Limb (tissue), 2 donors: ENCODE results near the gene PRKCB.
A peak's percentile ranks its signal among the peaks of the same experiment; 100 is the strongest.

Experiments used
- DNase-seq, 2 donors: peaks; one replicate each; pipeline ENCODE4 v3.0.0-alpha.2; 2016; ENCODE audit errors: extremely low spot score in 2 of 2

Gene PRKCB

GRCh38 chr16:23835390-23836077 lies at the start of gene PRKCB:
Gene PRKCB (plus strand): TSS chr16:23835983.
- DNase-seq, result peak; percentile 67 to 89

DNA sequence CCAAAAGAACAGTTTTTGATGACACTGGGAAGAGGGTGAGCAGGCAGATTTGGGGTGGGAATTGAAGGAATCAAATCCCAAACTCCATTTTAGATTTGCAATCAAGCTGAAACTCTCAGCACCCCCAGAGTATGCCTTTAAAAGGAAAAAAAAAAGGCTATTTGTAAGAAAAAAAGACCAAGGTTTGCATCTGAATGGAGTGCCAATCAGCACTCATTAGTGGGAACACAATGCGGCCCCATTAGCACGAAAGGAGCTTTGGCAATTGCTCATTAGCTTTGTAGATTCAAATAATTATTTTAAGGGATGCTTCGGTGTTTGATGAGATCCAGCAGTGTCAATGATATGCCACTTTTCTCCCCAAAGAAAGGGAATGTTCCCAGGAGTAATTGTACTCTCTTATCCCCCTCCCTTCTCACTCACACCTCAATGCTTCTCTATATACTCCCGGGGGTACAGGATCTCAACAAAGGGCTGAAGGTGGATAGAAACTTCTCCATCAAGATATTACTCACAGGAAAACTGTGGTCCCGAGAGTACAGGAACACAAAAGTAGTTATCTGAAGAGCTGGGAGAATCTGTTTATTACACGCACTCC lies 48.7 kb upstream of the PRKCB start:
- DNase-seq, result no peak

GRCh38 chr16:23788685-23789084 lies 47.1 kb upstream of the PRKCB start:
- no peak for DNase-seq

DNA sequence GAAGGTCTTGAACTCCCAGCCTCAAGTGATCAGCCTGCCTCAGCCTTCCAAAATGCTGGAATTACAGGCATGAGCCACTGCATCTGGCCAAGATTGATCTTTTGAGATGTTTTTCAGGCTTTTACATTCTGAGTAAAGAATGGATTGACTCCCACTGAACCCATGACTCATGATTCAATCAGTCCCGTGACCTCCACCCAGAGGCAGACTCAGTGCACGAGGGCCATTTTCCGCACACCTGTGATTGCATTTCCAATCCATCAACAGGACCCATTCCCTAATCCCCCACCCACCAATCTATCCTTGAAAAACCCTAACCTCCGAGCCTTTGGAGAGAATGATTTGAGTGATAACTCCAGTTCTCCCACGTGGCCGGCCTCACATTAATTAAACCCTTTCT lies 40.4 kb upstream of the PRKCB start:
- no peak for DNase-seq

GRCh38 chr16:23796941-23797340 lies 38.8 kb upstream of the PRKCB start:
- DNase-seq, result no peak

GRCh38 chr16:23801378-23801777 lies 34.4 kb upstream of the PRKCB start:
- peak; percentile 13 to 62 for DNase-seq

DNA sequence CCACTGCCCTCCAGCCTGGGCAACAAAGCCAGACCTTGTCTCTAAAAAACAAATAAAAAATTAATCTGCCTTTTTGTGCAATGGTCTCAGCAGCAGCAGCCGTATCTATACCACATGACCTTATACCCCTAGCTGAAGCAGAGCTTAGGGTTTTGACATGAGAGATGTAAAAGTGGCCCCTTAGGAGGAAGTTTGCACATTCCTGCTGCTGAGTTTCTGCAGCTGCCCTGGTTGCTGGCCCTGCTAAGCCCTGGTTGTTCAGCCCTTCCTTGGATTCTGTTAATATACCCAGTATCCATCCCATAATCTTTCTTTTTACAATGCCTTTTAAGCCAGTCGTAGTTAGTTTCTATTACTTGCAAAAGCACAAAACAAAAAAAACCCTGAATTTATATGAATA lies 33.0 kb upstream of the PRKCB start:
- no peak for DNase-seq

DNA sequence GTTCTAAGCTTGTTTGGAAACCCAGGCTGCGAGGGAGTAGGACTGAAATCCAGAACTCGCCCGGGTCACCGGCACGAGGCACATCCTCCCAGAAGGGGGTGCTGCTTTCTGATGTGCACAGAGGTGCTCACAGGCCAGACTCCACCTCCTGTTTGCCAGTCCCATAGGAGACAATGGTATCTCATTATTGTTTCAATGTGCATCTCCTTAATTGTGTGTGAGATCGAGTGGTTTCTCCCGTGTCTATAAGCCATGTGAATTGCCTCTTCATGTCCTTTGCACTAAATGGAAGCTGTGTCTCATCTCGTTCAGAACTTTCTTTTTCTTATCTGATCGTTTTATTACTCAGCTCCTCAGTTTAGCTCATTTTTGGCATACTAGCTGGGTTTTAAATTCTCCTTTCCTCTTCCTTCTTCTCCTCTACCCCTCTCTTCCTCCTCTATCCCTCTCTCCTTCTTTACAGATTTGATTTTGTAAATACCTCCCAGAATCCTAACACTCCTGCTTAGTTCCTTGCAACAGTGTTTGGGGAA lies 32.1 kb upstream of the PRKCB start:
- DNase-seq, result no peak

DNA sequence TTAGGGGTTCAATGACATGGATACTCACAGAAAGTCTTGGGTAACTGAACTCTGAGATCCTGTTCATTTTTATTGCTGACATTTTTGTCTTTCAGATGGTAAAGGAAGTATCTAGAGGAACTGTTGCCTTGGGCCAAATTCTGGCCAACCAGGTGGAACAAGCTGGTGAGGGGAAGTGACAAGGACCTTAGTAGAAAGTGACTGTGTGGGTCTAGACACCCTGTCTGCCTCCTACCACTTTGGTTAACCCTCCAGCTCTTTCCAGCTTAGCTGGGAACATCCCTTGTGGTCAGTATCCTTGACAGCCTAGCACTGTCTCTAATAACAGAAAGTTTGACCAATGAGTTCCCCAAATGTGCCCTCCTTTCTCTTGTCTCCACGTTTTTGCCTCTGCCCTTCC lies 28.8 kb upstream of the PRKCB start:
- no peak for DNase-seq

DNA sequence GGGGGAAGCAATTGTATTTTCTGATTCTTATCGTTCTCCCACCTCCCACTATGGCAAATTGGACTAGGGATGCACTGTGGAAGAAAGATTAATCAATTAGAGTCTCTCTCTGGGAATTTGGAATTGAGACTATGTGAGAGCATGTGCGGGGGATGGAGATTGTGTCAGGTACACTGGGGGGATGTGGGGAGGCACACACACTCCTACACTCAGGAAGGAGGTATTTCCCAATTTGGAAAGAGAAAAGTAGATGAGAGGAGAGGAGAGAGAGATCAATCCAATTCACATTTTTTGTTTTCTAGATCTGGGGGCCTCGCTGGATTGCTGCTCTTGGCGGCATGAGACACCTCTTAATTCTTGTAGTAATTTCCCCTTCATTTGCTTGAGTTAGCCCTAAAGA lies 14.3 kb upstream of the PRKCB start:
- DNase-seq, result no peak

DNA sequence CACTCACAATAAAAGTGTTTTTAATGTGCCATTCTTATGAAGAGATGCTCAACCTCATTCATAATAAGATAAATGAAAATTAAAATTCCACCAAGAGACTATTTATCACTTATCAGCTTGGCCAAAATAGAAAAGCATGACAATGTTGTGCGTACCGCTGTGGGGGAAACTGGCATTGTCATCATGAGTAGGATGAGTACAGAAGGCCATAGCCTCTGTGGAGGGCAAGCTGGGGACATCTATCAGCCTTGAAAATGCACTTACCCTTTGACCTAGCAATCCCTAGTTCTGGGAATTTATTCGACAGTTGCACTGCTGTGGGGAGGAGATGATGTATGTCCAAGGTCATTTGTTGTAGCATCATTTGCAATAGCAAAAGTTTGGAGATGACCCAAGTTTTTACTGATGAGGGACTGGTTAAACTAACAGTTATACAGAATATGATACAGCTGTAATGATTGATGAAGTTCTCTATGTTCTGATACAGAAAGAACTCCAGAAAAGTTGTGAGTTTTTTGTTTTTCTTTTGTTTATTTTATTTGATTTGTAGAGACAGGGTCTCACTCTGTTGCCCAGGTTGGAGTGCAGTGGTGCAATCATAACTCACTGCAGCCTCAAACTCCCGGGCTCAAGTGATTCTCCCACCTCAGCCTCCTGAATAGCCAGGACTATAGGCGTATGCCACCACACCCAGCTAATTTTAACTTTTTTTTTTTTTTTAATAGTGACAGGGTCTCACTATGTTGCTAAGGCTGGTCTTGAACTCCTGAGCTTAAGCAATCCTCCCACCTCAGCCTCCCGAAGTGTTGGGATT lies 13.7 kb upstream of the PRKCB start:
- no peak for DNase-seq

DNA sequence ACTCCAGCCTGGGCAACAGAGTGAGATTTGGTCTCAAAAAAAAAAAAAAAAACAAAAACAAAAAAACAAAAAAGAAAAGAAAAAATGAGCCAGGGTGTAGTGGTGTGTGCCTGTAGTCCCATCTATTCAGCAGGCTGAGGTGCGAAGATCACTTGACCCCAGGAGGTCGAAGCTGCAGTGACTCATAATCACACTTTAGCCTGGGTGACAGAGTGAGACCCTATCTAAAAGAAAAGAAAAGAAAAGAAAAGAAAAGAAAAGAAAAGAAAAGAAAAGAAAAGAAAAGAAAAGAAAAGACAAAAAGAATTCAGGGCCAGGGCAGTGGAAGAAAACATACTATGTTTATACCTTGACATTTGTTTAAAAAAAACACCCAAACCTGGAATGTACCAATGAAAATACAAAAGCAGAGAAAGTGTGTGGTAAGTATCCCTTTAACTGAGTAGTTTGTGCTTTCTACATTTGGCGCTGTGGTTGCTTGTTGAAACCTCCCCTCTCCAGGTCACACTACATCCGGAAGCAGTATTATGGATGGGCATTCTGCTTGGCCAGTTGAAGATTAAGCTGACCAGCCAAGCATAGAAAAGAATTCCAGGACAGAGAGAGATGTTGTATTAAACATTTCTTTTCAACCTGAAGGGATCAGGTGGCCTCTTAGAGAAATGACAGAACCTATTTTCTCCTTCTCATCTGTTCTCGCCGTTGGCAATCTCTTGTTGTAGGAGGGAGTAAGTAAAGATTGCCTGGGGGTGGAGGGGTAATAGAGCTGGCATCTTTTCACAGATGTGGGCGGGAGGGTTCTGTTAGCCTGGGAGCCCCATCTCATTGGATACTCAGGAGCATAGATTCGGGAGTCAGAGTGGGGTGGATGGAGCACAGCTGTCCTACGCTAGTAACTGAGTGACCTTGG lies 12.1 kb upstream of the PRKCB start:
- DNase-seq, result no peak

DNA sequence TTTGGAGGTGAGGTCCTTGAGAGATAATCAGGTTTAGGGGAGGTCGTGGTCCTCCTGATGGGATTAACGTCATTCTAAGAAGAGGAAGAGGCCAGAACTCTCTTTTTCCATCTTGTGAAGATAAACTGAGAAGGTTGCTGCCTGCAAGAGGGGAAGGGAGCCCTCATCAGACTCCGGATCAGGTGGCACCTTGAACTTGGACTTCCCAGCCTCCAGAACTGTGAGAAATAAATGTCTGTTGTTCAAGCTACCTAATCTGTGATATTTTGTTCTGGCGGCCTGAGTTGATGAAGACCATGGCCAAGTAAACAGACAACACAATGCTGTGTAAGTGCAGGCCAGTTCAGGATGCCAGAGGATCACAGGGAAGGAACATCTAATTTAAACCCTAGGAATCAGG lies 10.9 kb upstream of the PRKCB start:
- no peak for DNase-seq

- no peak for DNase-seq
Observed at GRCh38 chr16:23826528-23827045, 9.2 kb upstream of the PRKCB start.

GRCh38 chr16:23827057-23827456 lies 8.7 kb upstream of the PRKCB start:
- no peak for DNase-seq

DNA sequence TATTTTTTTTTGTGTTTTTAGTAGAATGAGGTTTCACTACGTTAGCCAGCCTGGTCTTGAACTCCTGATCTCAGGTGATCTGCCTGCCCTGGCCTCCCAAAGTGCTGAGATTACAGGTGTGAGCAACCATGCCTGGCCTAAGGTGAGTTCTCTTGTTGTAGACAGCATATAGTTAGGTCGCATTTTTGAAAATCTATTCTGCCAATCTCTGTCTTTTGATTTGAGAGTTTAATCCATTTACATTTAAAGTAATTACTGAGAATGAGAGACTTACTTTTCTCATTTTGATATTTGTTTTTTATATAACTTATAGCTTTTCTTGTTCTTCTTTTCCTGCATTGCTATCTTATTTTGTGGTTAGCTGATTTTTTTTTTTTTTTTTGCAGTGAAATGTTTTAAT lies 6.3 kb upstream of the PRKCB start:
- DNase-seq, result no peak

GRCh38 chr16:23830276-23830675 lies 5.5 kb upstream of the PRKCB start:
- DNase-seq, result no peak

DNA sequence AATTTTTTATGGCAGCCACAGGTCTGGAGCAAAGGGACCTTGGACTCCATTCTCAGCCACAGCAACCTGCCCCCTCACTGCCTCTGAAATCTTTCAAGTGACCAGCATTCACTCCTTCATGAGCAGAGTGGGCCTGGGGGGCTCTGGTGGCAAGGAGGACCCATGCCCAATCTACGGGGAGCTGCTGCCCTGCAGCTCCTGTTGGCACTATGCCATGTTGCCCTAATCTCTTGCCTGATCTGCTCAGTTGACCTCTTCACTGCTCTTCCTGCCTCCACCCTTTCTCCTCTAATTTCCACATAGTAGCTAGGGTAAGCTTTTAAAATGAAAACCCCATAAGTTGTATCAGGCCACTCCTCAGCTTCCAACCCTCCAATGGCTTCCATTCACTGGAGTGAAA lies 2.9 kb upstream of the PRKCB start:
- DNase-seq, result no peak

DNA sequence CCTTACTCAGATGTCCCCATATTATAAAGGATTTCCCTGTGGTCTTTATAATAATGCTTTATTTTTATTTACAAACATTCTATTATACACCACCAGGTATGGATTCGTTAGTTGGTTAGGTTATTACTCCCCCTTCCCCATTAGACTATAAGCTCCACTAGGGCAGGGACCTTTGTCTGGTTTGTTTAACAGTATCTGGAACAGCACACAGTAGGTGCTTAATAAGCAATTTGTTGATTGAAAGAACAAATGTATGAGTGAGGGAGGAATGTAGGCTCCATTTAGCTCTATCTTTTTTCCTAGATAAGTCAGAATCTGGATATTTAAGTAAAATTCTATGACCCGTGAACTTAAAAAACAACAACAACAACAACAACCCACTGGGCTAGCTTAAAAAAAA lies 2.3 kb upstream of the PRKCB start:
- DNase-seq, result no peak

- no peak for DNase-seq
Observed at GRCh38 chr16:23833960-23834685, 1.7 kb upstream of the PRKCB start.

DNA sequence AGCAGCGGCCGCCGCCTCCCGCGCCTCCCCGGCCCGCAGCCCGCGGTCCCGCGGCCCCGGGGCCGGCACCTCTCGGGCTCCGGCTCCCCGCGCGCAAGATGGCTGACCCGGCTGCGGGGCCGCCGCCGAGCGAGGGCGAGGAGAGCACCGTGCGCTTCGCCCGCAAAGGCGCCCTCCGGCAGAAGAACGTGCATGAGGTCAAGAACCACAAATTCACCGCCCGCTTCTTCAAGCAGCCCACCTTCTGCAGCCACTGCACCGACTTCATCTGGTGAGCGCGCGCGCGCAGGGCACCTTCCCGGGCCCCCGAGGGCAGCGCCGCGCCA lies 258 bp downstream of the PRKCB start:
- no peak for DNase-seq
